LNCaP clone FGC (cell line): ENCODE data around the gene MFAP3L.

ENCODE experiments used
- DNase-seq: peaks from one replicate; pipeline ENCODE4 v3.0.0-alpha.2; 2011; ENCODE audit warnings: low read depth
- H3K4me3 ChIP-seq: 2 replicates; pipeline ENCODE4 v1.5.1; 2011; ENCODE audit warnings: mild to moderate bottlenecking, low read depth, low read length, control low read depth
- TF ChIP-seq, protein P1 (sequence below): IDR thresholded peaks from 2 replicates; pipeline ENCODE4 v1.5.1; 2012; ENCODE audit warnings: mild to moderate bottlenecking; ENCODE audit not compliant: control insufficient read depth, insufficient read depth; ENCODE audit errors: extremely low read depth

Gene MFAP3L

DNA sequence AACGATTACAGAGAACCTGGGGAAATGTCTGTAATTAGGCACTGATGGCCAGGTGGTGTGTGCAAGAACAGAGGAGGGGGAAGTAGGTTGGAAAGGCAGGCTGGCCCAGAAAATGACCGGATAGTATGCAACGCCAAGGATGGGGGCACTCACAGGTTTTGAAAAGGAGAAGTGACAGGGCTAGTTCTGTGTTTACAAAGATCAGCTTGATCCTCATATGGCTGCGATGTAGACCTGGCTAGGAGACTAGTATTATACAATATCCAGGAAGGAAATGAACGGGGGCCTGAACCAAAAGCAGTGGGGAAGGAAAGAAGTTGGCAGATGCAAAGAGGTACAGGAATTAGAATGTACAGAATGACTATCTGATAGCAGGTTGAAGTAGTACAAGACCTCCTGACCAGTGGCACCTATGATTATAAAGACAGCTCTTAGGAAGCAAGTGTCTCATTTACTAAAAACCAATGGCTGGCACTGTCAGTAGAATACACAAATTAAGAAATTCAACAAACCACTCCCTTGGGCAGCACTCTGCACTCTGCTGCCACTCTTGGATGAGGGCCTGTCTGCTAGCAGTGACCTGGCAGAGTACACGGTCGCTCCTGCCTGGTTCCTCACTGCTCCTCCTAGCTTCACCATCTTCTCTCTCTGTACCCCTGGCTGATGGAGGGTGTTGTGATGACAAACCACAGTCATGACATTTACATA, 14.1 kb downstream of the MFAP3L start:
- no peak for DNase-seq
- TF ChIP-seq, protein P1, sequence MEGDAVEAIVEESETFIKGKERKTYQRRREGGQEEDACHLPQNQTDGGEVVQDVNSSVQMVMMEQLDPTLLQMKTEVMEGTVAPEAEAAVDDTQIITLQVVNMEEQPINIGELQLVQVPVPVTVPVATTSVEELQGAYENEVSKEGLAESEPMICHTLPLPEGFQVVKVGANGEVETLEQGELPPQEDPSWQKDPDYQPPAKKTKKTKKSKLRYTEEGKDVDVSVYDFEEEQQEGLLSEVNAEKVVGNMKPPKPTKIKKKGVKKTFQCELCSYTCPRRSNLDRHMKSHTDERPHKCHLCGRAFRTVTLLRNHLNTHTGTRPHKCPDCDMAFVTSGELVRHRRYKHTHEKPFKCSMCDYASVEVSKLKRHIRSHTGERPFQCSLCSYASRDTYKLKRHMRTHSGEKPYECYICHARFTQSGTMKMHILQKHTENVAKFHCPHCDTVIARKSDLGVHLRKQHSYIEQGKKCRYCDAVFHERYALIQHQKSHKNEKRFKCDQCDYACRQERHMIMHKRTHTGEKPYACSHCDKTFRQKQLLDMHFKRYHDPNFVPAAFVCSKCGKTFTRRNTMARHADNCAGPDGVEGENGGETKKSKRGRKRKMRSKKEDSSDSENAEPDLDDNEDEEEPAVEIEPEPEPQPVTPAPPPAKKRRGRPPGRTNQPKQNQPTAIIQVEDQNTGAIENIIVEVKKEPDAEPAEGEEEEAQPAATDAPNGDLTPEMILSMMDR: 0 out of 2 replicates have a peak, but pooled peaks have one; percentile 7
- no peak overlapping the region for H3K4me3 ChIP-seq

DNA sequence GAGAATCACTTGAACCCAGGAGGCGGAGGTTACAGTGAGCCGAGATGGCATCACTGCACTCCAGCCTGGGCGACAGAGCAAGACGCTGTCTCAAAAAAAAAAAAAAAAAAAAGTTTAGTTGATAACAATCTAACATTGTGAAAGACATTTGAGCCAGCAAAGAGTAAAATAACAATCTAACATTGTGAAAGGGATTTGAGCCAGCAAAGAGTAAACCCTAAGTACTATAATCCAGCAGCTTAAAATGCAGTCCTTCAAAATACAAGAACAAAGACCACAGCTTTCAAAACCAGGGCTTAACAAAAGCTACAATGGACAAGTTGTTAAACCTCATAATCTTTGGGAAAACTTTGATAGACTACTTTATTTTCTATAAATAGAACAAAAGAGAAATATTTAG, 16.9 kb downstream of the MFAP3L start:
- TF ChIP-seq, protein P1: no peak
- no peak overlapping the region for H3K4me3 ChIP-seq
- no peak for DNase-seq

DNA sequence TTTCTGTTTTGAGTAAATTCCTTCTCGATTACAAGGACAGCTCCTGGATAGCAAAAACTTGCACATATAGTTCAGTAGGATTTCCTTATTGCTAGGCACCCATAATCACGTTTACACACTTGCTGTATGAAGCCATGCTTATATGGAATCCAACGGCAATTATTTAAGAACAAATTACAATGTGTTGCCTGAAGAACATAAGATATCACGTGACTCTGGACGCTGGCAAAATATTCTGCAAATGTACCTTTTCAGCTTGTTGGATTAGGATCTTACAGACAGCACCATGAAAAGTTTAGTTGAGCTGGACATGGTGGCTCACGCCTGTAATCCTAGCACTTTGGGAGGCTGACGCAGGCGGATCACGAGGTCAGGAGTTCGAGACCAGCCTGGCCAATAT, 17.4 kb downstream of the MFAP3L start:
- H3K4me3 ChIP-seq: no peak overlapping the region
- DNase-seq: no peak
- TF ChIP-seq, protein P1: no peak

DNA sequence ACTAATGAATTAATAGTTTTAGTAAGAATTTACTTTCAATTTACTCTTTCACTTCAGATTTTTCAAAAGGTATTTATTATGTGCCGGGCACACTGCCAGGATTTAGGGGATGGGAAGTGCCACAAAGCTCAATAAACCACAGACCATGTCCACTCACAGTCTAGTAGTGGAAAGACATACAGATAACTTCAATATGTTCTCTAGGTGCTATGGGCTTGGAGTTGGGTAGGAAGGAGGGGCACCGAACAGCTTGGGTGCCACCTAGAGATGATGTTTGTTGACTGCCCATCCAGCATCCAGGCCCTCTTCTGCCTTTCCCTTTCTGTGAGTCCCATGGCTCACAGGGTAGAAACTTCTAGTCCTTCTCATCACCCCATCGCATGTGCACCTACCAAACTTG, 17.8 kb downstream of the MFAP3L start:
- DNase-seq: no peak
- H3K4me3 ChIP-seq: no peak overlapping the region
- TF ChIP-seq, protein P1: peak; percentile 28

DNA sequence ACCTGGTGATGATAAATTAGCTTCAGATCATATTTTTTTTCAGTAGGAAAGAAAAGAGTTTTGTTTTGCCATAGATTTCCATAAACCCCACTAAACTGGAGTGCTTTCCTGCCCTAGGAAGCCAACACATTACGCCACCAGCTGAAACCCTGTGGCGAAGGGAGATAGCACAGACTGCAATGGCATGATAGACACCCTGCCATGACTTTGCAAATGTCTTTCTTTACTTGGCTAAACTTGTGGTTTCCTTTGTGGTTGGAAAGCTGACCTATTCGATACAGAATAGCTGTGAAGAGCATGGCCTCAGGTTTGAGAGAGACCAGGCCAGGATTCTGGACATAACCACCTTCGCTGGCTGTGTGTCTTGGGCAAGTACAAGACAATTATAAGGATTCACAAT, 19.1 kb downstream of the MFAP3L start:
- no peak for DNase-seq
- H3K4me3 ChIP-seq: no peak overlapping the region
- TF ChIP-seq, protein P1: no peak

DNA sequence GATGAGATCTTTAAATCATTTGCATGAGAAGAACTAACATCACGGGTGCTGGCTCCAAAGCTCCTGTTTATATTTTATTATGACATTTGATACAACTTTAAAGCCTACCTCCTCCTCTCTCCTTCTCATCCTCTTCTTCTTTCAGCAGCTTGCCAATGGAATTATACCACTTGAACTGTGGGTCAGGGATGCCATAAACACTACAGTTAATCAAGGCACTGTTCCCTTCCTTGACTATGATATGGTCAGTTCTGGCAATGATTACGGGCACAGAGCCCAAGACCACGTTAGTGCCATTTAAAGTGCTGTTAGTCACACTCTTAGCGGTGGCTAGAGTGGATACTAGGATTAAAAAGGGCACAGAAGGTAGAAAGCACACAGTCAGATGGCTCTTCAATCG, 20.7 kb downstream of the MFAP3L start:
- TF ChIP-seq, protein P1: no peak
- no peak for DNase-seq
- H3K4me3 ChIP-seq: no peak overlapping the region
